ENCODE data around the gene SF3B4.
"Not testable (repeated sequence)": the region's sequence is repeated elsewhere in the genome, so short reads cannot be mapped to it uniquely, and the experiment has no call there.

Gene SF3B4

DNA sequence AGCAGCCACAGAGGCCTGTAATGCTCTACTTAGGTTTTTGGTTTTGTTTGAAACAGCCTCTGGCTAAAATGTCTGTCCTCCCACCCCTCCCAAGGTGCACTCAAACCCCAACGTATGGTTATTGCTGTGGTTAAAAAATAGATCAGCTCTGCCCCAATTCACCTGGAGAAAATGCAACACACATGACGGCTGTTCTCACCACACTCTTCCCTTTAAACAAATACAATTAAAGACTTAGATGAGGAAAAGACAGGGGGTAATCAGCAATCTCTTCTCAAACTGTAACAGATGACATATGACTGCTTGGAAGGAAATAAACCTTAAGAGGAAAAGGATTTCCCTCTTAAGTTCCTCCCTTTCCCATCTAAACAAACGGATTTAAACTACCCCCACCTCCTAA, 15.3 kb upstream of the SF3B4 start:
- in situ Hi-C loops (cut with HindIII; ENCODE audit: low pct_unique_long_range_greater_than_20kb, low sequenced_read_pairs) = no loop called here
- TF ChIP-seq JUND (IDR thresholded peaks at IDR 0.05; ENCODE audit: low read depth) = no peak
- no peak for DNase-seq (ENCODE audit: low read depth in 1 of 2, low spot score in 1 of 2)

DNA sequence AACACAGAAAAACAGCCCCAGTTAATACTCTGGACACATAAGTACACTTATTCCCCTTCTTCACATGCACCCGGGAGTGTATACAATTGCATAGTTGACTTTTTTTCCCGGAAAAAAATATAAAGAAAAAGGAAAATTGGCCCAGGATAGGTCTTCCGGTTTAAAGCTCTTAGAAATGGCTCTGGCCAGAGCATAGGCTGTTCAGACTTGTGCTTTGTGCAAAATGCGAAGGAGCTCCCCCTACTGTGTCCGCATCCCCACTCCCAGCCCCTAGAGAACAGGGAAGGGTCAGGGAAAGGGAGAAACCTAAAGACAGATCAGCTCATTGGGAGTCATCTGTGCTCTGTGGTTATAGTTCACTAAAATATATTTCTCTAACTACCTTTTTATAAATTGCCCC, 14.6 kb upstream of the SF3B4 start:
- DNase-seq (ENCODE audit: low read depth in 1 of 2, low spot score in 1 of 2) = peak in 1 of 2 experiments; percentile 30
- in situ Hi-C loops (cut with HindIII; ENCODE audit: low pct_unique_long_range_greater_than_20kb, low sequenced_read_pairs) = no loop called here
- no peak for TF ChIP-seq JUND (IDR thresholded peaks at IDR 0.05; ENCODE audit: low read depth)

DNA sequence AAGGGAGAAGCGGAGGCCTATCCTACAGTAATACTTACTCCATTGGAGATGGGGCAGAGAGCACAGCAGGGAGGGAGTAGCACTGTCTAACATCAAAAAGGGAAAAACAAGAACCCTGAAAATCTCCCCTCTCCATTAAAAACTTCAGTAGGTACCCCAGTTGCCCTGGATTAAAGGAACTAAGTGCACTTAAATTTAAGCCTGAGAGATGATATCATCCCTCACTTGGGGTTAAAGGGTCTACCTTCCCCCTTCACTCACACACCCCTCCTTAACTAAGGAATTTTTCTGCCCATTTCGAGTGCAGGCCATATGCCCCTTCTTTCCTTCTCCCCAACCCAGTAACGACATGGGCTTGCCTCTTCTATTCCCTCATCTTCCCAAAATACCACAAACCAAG, 12.8 kb upstream of the SF3B4 start:
- DNase-seq (ENCODE audit: low read depth in 1 of 2, low spot score in 1 of 2) = no peak
- no peak for TF ChIP-seq JUND (IDR thresholded peaks at IDR 0.05; ENCODE audit: low read depth)
- in situ Hi-C loops (cut with HindIII; ENCODE audit: low pct_unique_long_range_greater_than_20kb, low sequenced_read_pairs) = no loop called here

DNA sequence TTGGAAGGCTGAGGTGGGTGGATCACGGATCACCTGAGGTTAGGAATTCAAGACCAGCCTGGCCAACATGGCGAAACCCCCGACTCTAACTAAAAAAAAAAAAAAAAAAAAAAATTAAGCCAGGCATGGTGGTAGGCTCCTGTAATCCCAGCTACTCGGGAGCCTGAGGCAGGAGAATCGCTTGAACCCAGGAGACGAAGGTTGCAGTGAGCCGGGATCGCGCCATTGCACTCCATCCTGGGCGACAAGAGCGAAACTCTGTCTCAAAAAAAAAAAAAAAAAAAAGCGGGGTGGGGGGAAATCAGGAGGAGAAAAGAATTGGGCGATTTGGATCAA, 11.0 kb upstream of the SF3B4 start:
- in situ Hi-C loops (cut with HindIII; ENCODE audit: low pct_unique_long_range_greater_than_20kb, low sequenced_read_pairs); DNase-seq (ENCODE audit: low read depth in 1 of 2, low spot score in 1 of 2): not testable (repeated sequence)

- DNase-seq (ENCODE audit: low read depth in 1 of 2, low spot score in 1 of 2) = no peak
These were observed 10.2 kb upstream of the SF3B4 start for GRCh38 chr1:149937759-149938158.

DNA sequence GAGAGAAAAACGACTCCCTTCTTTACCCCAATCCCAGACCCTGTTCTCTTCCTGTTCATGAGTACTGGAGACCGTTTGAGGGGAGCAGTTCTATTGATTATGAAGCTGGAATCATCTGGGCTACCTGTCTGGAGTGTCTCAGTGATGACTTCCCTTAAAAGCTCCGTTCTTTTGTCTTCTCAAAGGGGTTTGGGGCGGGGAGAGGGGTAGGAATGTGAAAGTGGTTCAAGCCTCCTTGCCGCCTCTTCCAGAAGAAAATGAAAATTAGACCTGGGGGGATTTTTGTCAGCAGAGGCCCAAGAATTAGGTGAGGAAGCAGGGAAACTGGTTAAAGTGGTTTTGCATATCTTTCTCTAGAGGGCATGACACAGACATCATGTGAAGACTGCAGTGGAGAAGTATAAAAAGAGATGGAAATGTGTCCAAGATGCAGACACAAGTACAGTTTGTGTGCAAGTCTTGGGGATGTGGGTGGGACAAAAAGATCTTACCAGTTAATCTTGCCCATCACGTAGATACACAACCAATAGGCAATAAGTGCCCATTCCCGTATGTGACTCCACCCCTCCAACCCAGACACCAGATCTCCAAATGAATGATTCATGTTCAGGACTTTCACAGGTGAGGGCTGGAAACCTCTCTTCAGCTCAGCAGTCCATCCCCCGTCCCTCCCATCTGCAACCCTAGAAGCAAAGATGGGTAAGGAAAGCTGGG, 9.5 kb upstream of the SF3B4 start:
- in situ Hi-C loops (cut with HindIII; ENCODE audit: low pct_unique_long_range_greater_than_20kb, low sequenced_read_pairs) = no loop called here
- TF ChIP-seq JUND (IDR thresholded peaks at IDR 0.05; ENCODE audit: low read depth) = no peak
- DNase-seq (ENCODE audit: low read depth in 1 of 2, low spot score in 1 of 2) = peak; percentile 61 to 88

More at GRCh38 chr1:149937759-149938158, 10.2 kb upstream of the SF3B4 start:
- in situ Hi-C loops (cut with HindIII; ENCODE audit: low pct_unique_long_range_greater_than_20kb, low sequenced_read_pairs) = no loop called here
- TF ChIP-seq JUND (IDR thresholded peaks at IDR 0.05; ENCODE audit: low read depth) = no peak

GRCh38 chr1:149936170-149936991, 8.8 kb upstream of the SF3B4 start, which contains the start of gene MTMR11:
MTMR11 (minus strand) TSS chr1:149936879; CDS start chr1:149936647, 232 bp downstream.
- in situ Hi-C loops (cut with HindIII; ENCODE audit: low pct_unique_long_range_greater_than_20kb, low sequenced_read_pairs) = no loop called here
- DNase-seq (ENCODE audit: low read depth in 1 of 2, low spot score in 1 of 2) = peak; percentile 59 to 68
- TF ChIP-seq JUND (IDR thresholded peaks at IDR 0.05; ENCODE audit: low read depth) = no peak

DNA sequence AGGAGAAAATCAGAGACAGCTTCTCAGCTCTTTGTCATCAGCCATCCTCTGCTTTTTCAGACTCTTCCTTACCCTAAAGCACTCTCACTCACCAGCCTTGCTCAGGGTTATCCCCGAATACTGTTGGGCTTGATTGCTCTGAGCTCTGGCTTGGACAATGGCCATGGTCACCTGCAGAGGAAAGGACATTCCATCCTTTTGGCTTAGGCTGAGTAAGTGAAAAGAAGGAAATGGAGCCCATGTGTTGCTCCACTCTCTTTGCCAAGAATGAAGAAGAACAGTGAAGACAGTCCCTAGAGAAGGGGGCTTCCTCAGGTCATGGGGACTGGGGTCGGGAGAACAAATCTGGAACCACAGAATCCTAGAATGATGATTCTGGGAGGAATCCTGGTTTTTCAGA, 6.8 kb upstream of the SF3B4 start:
- no peak for DNase-seq (ENCODE audit: low read depth in 1 of 2, low spot score in 1 of 2)
- in situ Hi-C loops (cut with HindIII; ENCODE audit: low pct_unique_long_range_greater_than_20kb, low sequenced_read_pairs) = no loop called here
- TF ChIP-seq JUND (IDR thresholded peaks at IDR 0.05; ENCODE audit: low read depth) = no peak

- in situ Hi-C loops (cut with HindIII; ENCODE audit: low pct_unique_long_range_greater_than_20kb, low sequenced_read_pairs) = no loop called here
- no peak for DNase-seq (ENCODE audit: low read depth in 1 of 2, low spot score in 1 of 2)
These were observed 5.6 kb upstream of the SF3B4 start for GRCh38 chr1:149933208-149933607.

GRCh38 chr1:149932474-149932873, 4.9 kb upstream of the SF3B4 start:
- DNase-seq (ENCODE audit: low read depth in 1 of 2, low spot score in 1 of 2) = no peak
- in situ Hi-C loops (cut with HindIII; ENCODE audit: low pct_unique_long_range_greater_than_20kb, low sequenced_read_pairs) = no loop called here
- TF ChIP-seq JUND (IDR thresholded peaks at IDR 0.05; ENCODE audit: low read depth) = no peak

More at GRCh38 chr1:149933208-149933607, 5.6 kb upstream of the SF3B4 start:
- no peak for TF ChIP-seq JUND (IDR thresholded peaks at IDR 0.05; ENCODE audit: low read depth)

DNA sequence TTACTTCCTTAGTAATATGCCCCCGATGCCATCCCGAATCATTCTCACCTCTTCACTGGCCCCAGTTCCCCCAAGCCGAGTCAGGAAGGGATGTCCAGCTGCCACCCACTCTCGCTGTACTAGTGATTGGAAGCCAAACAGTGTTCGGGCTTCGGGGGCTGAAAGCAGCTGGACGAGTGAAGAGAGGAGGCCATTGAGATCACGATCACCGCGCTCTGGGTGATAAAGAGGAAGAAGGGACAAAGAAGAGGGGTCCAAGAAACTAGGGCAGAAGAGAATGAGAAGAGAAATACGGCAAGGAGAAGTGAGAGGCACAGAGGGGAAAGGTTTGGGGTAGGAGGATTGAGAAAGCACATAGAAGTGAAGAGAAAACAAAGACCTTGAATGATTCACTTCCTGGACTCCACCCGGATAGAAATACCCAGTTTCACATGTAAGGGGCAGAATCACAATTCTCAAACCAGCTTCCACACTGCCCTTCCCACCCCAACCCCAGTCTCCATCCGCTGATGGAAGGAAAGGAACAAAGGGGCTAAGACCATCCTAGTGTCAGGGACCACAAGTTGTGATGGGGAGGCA, 3.7 kb upstream of the SF3B4 start:
- no peak for DNase-seq (ENCODE audit: low read depth in 1 of 2, low spot score in 1 of 2)

GRCh38 chr1:149929856-149930255, 2.3 kb upstream of the SF3B4 start:
- DNase-seq (ENCODE audit: low read depth in 1 of 2, low spot score in 1 of 2) = no peak
- in situ Hi-C loops (cut with HindIII; ENCODE audit: low pct_unique_long_range_greater_than_20kb, low sequenced_read_pairs) = no loop called here
- no peak for TF ChIP-seq JUND (IDR thresholded peaks at IDR 0.05; ENCODE audit: low read depth)

More for the DNA sequence above, 3.7 kb upstream of the SF3B4 start:
- in situ Hi-C loops (cut with HindIII; ENCODE audit: low pct_unique_long_range_greater_than_20kb, low sequenced_read_pairs) = no loop called here
- no peak for TF ChIP-seq JUND (IDR thresholded peaks at IDR 0.05; ENCODE audit: low read depth)

GRCh38 chr1:149928401-149928724, 760 bp upstream of the SF3B4 start:
- TF ChIP-seq JUND (IDR thresholded peaks at IDR 0.05; ENCODE audit: low read depth) = no peak
- no peak for DNase-seq (ENCODE audit: low read depth in 1 of 2, low spot score in 1 of 2)
- in situ Hi-C loops (cut with HindIII; ENCODE audit: low pct_unique_long_range_greater_than_20kb, low sequenced_read_pairs) = no loop called here

Data from T47D (cell line).